HG03095 (cell line): Measurements from ENCODE around the gene FHIT.

ENCODE experiments used
- ATAC-seq: cut with Tn5 transposase; IDR thresholded peaks from one replicate; pipeline ENCODE4 v1.9.1; 2021; ENCODE audit warnings: moderate library complexity; ENCODE audit not compliant: unreplicated experiment

The FHIT gene

DNA sequence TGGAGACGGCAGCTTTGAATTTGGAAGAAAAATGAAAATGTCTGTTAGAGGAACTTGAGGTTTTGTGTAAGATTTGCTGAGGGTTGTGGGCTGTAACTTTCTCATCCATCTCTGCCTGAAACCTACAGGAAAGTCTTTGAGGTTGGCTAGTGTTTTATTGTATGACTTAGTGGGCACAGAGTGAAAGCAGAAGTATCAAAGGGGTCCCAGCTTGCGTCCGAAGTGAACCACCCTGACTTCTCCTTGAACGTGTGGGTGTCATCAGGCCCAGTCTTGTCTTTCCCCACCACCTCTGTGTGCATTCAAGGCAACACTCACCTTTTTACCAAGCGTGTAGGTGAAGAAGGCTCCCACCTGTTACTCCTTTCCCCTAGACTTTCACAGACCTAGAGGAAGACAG is 1519.3 kb downstream of the FHIT start:
- ATAC-seq: no peak

DNA sequence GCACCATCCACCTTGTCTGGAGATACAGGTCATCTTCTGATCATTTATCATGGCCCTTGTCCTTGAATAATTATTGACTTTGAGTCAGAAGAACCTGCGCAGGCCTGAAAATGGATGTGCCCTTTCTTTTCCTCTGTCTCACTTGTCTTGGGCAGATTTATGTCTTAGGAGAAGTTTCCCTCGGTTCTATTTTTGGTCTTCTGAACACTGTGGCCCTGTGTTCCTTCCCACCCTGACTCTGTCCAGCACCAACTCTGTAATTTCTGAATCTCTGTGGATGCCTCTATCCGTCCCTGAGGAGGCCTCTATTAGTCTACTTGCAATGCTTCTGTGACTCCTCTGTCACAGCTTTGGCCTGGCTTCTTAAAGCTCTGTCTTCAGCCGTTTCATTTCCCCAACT is 1520.7 kb downstream of the FHIT start:
- no peak for ATAC-seq

DNA sequence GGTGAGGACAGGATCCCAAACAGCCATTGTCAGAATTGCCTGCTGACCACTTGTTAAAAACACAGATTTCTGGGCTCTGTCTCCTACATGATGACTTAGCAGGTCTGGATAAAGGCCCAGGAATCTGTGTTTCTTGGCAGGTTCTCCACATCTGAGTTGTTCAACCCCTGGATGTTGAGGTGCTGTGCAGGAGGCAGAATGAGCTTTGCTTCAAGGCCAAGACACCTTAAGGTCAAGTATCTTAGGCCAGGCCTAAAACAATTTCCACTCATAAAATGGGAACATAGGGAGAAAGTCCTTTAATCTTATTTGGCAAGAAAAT is 1522.7 kb downstream of the FHIT start:
- ATAC-seq: no peak

DNA sequence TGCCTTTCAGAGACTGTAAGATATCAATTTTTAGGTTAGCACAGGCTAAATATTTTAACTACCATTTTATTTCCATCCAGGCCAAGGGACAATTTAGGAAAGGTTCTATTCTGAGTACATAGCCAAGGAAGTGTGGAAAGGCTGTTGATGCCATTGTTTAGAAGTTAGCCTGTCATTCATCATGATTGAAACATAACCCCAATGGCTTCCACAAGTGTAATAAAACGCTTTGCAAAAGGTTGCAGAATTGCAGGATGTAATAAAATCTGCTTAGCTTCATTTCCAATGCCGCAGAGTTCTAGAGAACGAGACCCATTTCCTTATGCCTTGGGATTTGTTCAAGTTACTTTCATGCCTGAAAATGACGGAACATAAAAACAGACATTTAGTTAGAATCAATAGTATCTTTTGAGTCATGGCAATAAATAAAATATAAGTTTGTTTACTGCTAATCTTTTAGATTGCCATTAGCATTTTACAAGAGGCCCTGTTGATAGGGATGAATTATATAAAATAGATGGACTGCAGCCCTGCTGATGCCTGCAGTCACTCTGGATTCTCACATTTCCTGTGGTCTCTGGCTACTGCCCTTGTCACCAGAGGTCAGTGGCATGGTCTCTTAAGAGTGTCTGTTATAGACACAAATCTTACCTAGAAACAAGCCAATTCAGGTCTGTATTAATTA is 1523.2 kb downstream of the FHIT start:
- no peak for ATAC-seq

DNA sequence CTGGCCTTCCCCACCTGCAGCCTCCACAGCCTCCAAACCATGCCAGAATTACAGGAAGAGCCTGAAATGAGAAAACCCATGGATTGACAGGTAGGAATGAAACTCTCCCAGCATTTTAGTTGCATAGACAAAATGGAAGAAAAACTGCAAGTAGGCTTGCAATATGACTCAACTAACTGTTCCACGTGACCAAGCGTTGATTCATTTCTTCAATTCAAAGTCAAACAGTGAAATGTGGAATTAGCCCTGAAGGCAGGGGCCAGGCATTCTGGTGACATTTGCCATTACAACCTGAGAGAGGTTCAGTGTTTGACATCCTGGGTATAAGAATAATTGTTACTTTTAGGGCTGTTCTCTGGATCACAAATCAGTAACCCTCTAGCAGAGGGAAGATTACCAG is 1525.0 kb downstream of the FHIT start:
- no peak for ATAC-seq

DNA sequence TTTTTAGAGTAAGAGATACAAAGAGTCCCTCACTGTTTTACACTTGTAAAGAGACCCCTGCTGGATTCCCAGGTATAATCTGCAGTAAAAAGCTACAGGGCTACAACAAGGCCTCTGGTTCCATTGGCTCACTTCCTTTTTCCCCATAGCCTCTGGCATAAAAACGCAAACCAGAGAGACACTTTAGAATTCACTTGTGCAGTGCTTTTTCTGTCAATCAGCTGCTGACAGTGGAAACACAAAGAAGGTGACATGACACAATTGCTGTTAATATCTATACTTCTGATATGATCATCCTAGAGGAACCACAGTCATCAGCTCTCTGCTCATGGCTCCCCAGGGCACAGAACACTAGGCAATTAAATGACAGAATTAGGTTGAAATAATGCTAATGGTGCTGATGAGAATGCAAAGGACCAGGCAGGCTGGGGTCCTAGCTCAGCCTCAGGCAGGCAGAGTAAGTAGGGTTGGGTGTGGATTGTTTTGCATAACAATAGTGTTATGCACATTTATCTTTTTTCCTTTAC is 1533.5 kb downstream of the FHIT start:
- ATAC-seq: no peak

DNA sequence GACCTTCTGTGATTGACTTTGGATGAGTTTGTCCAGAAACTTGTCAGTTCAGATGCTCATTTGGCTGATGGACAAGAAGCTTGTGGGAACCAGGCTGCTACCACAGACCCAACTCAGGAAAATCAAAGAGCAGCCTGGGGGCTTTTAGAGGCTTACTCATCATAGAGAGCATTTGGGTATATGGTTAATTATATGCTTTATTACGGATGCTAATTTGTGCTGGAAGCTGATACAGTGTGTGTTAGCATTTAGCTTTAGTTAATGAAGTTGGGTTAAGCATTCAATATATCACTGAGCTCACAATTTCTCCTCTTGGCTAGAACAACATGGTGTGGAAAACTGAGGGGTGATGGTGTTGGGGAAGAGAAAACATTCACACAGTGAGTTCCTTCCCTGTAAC is 1537.2 kb downstream of the FHIT start:
- no peak for ATAC-seq

DNA sequence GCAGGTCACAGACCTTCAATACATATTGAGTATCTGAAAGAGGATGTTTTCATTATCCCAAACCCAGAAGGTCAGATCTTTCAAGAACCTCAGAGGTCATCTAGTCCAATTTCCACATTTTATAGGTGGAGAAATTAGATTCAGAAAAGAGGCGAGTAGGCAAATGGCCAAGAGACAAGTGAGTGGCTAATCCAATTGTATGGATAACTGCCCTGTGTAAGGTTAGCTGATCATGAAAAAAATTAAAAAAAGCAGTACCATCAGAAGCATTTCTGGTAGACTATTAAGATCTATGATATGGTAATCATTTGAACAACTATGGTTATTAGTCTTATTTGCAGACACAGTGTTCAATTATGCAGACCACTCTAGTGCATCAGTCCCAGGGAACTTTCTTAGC is 1540.7 kb downstream of the FHIT start:
- no peak for ATAC-seq

DNA sequence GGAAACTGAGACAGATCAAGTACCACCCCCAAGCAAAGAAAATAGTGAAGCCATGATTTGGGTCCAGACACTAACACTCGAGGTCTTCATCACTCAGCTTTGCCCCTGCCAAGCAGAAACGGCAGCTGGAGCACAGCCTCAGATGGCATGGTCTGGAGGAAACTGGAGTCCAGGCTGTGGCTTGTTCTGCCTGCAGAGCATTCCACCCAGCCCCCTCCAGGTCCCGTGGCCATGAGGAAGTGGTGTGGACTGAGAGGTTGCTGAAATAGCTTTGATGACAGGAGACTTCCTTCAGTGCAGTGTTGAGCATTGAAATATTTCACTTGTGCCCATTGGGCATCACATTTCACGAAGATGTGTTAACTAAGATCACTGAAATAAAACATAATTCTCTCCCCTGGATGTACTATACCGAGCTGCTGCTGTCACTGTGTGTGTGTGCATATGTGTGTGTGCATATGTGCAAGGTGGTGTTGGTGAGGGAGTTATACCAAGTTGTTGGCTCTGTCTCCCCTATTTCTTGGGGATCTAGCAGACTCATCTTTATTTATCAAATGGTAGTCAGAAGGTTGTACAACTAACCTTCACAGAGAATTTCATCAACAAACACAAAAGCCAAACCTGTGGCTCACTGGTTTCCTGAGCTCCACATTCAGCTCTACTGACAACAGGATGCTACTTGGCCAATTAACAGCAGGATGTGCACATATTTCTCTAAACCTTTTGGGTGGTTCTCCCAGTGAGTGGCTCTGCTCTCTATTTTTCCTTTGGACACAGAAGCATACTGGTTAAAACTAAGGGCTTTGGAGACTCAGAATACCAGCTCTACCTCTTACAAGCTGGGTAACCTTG is 1541.3 kb downstream of the FHIT start:
- no peak for ATAC-seq

DNA sequence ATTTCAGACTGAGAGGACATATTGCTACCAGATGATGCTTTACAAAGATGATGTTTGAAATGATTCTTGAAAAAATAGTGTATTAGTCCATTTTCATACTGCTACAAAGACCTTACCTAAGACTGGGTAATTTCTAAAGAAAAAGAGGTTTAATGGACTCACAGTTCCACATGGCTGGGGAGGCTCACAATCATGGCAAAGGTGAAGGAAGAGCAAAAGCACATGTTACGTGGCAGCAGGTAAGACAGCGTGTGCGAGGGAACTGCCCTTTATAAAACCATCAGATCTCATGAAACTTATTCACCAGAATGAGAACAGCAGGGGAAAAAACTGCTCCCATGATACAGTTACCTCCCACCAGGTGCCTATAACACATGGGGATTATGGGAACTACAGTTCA is 1543.0 kb downstream of the FHIT start:
- ATAC-seq: no peak

DNA sequence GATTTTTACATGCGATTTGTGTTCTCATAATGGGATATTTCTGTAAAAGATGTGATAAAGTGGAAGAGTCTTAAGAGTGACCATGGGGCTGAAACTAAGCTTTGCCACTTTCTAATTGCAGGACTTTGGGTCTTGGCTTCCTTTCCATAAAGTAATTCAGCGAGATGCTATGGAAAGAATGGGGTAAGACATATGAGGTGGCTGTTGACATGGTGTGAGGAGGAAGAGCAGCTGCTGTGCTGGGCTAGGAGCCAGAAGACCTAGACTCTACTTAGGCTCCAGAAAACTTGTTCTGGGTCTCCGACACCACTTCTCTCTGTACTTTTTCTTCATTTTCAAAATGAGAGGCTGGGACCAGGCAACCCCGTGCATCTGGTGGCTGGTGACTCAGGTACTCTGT is 1547.0 kb downstream of the FHIT start:
- no peak for ATAC-seq

DNA sequence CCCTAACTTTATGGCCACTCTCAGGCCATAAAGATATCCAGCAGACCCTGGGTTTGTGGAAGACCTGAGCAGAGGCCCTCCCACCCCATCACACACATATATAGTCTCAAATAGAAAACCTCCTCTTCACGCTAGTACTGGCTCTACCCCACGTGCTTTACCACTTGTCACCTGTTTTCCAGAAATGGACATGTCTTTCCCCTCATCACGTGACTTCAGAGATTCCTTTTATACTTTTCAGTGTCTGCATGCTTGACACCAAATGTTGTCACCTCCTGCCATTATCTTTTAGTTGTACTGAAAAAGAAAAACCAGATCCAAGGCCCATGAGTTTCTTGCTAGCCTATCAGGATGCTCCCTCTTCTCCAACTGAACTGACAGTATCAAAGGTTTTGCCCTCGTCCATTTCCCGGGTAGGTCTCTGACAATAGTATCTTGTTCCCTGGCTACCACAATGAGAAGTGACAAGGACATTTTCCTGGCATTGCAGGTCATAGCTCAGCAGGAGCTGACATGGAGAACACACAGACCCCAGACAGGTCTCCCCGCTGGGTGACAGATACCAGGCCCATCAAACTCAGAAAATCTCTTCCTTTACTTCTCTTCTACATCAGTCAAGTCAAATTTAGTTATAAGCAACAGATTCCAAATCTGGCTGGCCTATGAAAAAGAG is 1551.5 kb downstream of the FHIT start:
- no peak for ATAC-seq
